Chondrocyte (in vitro differentiated cells): ENCODE measurements around the gene TCF7L2. TPM values are rescaled to one million over a fixed set of nuclear protein-coding genes. Genes with fewer than 3 reads are reported as not detected.
A peak's percentile ranks its signal among the peaks of the same experiment; 100 is the strongest.

Experiments used
- DNase-seq: peaks from one replicate; pipeline ENCODE4 v3.0.0; 2021; ENCODE audit warnings: mixed read lengths, low spot score
- H3K27ac Mint-ChIP-seq: one replicate; pipeline ENCODE4 v1.8.0; 2021; ENCODE audit warnings: mild to moderate bottlenecking, moderate library complexity, mixed read lengths; ENCODE audit not compliant: unreplicated experiment
- H3K27me3 Mint-ChIP-seq: 2 replicates; pipeline ENCODE4 v1.8.0; 2021; ENCODE audit warnings: low read depth, mixed read lengths
- H3K36me3 Mint-ChIP-seq: 2 replicates; pipeline ENCODE4 v1.8.0; 2021; ENCODE audit warnings: low read depth, mixed read lengths
- H3K4me1 Mint-ChIP-seq: 2 replicates; pipeline ENCODE4 v1.8.0; 2021; ENCODE audit warnings: low read depth, mild to moderate bottlenecking, mixed read lengths
- H3K4me3 Mint-ChIP-seq: one replicate; pipeline ENCODE4 v1.8.0; 2021; ENCODE audit warnings: mild to moderate bottlenecking, moderate library complexity, mixed read lengths; ENCODE audit not compliant: unreplicated experiment
- H3K9me3 Mint-ChIP-seq: 2 replicates; pipeline ENCODE4 v1.8.0; 2021; ENCODE audit warnings: low read depth, mixed read lengths
- total RNA-seq: library from RNA; stranded (reverse); gene quantifications from 3 replicates; pipeline ENCODE4 v1.2.1, GENCODE V29; 2021
- TF ChIP-seq, protein P1 (sequence below): fragments of 200-600 bp; sonication (generic); IDR thresholded peaks from 2 replicates; pipeline ENCODE4 v1.5.0; 2021; ENCODE audit warnings: antibody characterized with exemption, mild to moderate bottlenecking, moderate library complexity

The TCF7L2 gene
- total RNA-seq, 1 donor from 2014 or later, result 30.9 TPM

- no peak for DNase-seq
- Mint-ChIP-seq H3K27me3 (no peaks in the 10 kb centered on the region), H3K27ac (peak overlapping the region; percentile 92), H3K4me1 (peaks cover 24% of the 10 kb centered on the region), H3K36me3 (no peaks in the 10 kb centered on the region), H3K4me3 (no peak overlapping the region), H3K9me3 (no peaks in the 10 kb centered on the region)
- TF ChIP-seq, protein P1, sequence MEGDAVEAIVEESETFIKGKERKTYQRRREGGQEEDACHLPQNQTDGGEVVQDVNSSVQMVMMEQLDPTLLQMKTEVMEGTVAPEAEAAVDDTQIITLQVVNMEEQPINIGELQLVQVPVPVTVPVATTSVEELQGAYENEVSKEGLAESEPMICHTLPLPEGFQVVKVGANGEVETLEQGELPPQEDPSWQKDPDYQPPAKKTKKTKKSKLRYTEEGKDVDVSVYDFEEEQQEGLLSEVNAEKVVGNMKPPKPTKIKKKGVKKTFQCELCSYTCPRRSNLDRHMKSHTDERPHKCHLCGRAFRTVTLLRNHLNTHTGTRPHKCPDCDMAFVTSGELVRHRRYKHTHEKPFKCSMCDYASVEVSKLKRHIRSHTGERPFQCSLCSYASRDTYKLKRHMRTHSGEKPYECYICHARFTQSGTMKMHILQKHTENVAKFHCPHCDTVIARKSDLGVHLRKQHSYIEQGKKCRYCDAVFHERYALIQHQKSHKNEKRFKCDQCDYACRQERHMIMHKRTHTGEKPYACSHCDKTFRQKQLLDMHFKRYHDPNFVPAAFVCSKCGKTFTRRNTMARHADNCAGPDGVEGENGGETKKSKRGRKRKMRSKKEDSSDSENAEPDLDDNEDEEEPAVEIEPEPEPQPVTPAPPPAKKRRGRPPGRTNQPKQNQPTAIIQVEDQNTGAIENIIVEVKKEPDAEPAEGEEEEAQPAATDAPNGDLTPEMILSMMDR, result no peak
These were observed 34.2 kb upstream of the TCF7L2 start for GRCh38 chr10:112915590-112916572.

DNA sequence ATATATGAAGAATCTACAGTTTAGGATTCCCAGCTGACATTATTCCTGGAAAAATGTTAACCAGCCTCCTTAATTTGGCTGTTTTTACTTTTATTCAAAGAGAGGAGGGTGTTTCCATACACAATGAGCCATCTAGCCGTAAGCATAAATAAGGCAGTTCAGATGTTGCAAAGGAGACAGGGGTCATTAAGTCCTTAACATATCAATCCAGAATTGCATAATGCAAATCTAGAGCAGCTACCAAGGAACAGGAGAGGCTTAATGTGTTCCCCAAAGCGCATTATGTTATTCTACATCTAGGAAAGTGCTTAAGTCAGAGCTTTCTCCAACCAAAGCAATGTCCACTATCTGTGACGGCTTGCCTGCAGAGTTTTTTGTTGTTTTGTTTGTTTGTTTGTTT, 32.4 kb upstream of the TCF7L2 start:
- H3K4me3 Mint-ChIP-seq, result no peak overlapping the region
- peaks cover under 1% of the 10 kb centered on the region for H3K36me3 Mint-ChIP-seq
- TF ChIP-seq, protein P1, result no peak
- no peaks in the 10 kb centered on the region for H3K27me3 Mint-ChIP-seq
- DNase-seq, result no peak
- H3K27ac Mint-ChIP-seq, result no peak overlapping the region
- no peaks in the 10 kb centered on the region for H3K9me3 Mint-ChIP-seq
- peaks cover 24% of the 10 kb centered on the region for H3K4me1 Mint-ChIP-seq

DNA sequence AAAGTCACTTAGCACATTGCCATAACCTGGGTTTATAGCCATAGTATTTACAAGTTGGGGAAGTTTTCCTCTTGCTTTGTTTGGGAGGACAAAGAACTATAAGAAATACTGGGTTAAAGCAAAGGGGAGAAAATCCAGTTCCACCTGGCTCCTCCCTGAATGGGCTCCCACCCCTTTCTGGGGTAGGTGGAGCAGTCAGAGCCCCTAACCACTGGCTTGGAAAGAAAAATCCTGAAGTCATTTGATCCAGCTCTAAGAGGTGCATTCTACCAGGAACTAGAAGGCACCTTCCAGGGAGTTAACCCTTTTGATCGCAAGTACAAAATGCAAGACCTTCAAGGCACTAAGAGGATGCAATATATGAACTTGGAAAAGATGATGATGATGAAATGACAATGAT, 31.3 kb upstream of the TCF7L2 start:
- Mint-ChIP-seq H3K9me3 (no peaks in the 10 kb centered on the region), H3K27me3 (no peaks in the 10 kb centered on the region), H3K4me3 (no peak overlapping the region), H3K4me1 (peaks cover 24% of the 10 kb centered on the region), H3K27ac (no peak overlapping the region), H3K36me3 (peaks cover 5% of the 10 kb centered on the region)
- DNase-seq, result no peak
- TF ChIP-seq, protein P1, result no peak

DNA sequence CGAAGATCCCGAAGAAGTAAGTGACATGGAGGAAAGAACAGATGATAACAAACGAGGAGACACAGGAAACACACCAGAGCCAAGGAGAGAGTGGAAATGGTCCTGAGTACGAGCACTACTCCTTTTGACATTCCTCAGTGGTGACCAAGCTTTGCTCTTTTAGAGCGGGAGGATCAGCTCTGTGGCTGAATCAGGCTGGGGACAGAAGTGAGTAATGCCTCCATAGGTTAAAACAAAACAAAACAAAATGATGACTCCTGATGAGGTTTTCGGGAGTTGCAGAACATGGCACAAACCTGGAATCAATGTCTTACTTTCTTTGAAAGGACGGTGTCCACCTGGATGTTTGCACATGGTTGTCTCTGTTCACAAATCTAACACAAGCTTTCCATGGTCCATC, 30.3 kb upstream of the TCF7L2 start:
- Mint-ChIP-seq H3K27ac (no peak overlapping the region), H3K4me1 (peaks cover 24% of the 10 kb centered on the region), H3K36me3 (peaks cover 5% of the 10 kb centered on the region), H3K9me3 (no peaks in the 10 kb centered on the region), H3K4me3 (no peak overlapping the region), H3K27me3 (no peaks in the 10 kb centered on the region)
- no peak for DNase-seq
- TF ChIP-seq, protein P1, result no peak

DNA sequence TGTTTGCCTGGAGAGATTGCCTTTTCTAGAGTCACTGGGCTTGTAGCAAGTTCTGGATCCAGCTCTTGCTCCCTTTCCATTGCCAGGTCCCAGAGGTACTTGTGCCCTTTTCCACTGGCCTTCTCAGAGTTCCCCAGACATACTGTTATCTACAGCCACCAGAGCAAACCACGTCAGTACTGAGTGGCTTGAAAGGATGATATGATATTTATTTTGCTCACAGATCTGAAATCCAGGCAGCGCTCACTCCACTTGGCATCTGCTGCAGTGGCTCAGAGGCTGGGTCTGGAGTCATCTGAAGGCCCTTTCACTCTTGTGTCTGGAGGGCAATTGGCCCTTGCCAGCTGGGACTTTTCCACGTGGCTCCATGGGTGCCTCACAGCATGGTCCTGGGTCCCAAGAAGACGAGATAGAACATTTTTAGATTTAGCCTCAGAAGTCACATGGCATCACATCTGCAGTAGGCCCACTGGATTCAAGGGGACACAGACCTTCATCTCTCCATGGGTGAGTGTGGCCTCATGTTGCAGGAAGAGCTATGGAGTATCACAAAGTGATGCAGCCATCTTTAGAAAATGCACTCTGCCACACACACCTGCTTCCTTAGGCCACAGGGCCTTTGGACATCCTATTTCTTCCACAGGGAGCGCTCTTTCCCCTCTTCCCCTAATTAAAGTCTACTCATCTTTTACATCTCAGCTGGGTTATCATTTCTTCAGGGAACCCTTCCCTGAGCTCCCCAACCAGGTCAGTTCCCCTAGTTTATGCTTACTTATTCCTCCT, 22.9 kb upstream of the TCF7L2 start:
- H3K27ac Mint-ChIP-seq, result no peak overlapping the region
- H3K4me3 Mint-ChIP-seq, result no peak overlapping the region
- DNase-seq, result no peak
- no peaks in the 10 kb centered on the region for H3K4me1 Mint-ChIP-seq
- peaks cover 13% of the 10 kb centered on the region for H3K36me3 Mint-ChIP-seq
- peaks cover 8% of the 10 kb centered on the region for H3K9me3 Mint-ChIP-seq
- TF ChIP-seq, protein P1, result no peak
- H3K27me3 Mint-ChIP-seq, result no peaks in the 10 kb centered on the region
